IMR-90 (cell line): Measurements from ENCODE around the gene PALLD.

Experiments used
- CEBPB ChIP-seq: IDR thresholded peaks from 2 replicates; pipeline ENCODE4 v1.6.1; 2012; ENCODE audit warnings: low read depth, low read length, improper control_type of control experiment
- CTCF ChIP-seq: conservative IDR thresholded peaks from 2 replicates; pipeline ENCODE4 v1.5.1; 2012; ENCODE audit warnings: mild to moderate bottlenecking, low read depth, low read length, improper control_type of control experiment
- ELK1 ChIP-seq: fragments of 150-350 bp; IDR thresholded peaks from 2 replicates; pipeline ENCODE4 v1.6.1; 2016; ENCODE audit warnings: low read depth, mild to moderate bottlenecking, low read length, moderate library complexity, borderline replicate concordance
- FOS ChIP-seq: fragments of 150-350 bp; IDR thresholded peaks from 2 replicates; pipeline ENCODE4 v1.6.1; 2016; ENCODE audit warnings: low read depth, low read length
- MAFK ChIP-seq: IDR thresholded peaks from 2 replicates; pipeline ENCODE4 v1.6.1; 2012; ENCODE audit warnings: low read depth, low read length, improper control_type of control experiment
- MXI1 ChIP-seq: IDR thresholded peaks from 2 replicates; pipeline ENCODE4 v1.6.1; 2012; ENCODE audit warnings: low read depth, mild to moderate bottlenecking, low read length, moderate library complexity, borderline replicate concordance
- POLR2A ChIP-seq: IDR thresholded peaks from 2 replicates; pipeline ENCODE4 v1.6.1; 2012; ENCODE audit warnings: mild to moderate bottlenecking, low read depth, low read length
- RAD21 ChIP-seq: IDR thresholded peaks from 2 replicates; pipeline ENCODE4 v1.6.1; 2012; ENCODE audit warnings: low read length, improper control_type of control experiment
- SMC3 ChIP-seq: fragments of 150-350 bp; IDR thresholded peaks from 2 replicates; pipeline ENCODE4 v1.6.1; 2016; ENCODE audit warnings: low read depth, mild to moderate bottlenecking, antibody characterized with exemption, low read length, moderate library complexity

GRCh38 chr4:168900080-168900479 is 403.2 kb downstream of the PALLD start:
- no peak for TF ChIP-seq POLR2A
- TF ChIP-seq CTCF, result no peak
- TF ChIP-seq MXI1, result no peak
- no peak for TF ChIP-seq FOS
- TF ChIP-seq CEBPB, result peak; percentile 92
- no peak for TF ChIP-seq RAD21
- TF ChIP-seq MAFK, result no peak
- TF ChIP-seq SMC3, result no peak
- TF ChIP-seq ELK1, result no peak
